Mesendoderm (in vitro differentiated cells): ENCODE results near the gene DSG3.

ENCODE experiments used
- DNase-seq: peaks from one replicate; pipeline ENCODE4 v3.0.0; 2013
- H2AK5ac ChIP-seq: 2 replicates; pipeline ENCODE4 v1.6.1; 2013; ENCODE audit warnings: low read length, inconsistent platforms
- H2BK120ac ChIP-seq: 2 replicates; pipeline ENCODE4 v1.6.1; 2013; ENCODE audit warnings: low read depth, mild to moderate bottlenecking, low read length, moderate library complexity, mixed read lengths
- H2BK15ac ChIP-seq: replicated peaks from 2 replicates; pipeline ENCODE4 v1.6.1; 2013; ENCODE audit warnings: low read depth, mild to moderate bottlenecking, moderate library complexity
- H2BK5ac ChIP-seq: 2 replicates; pipeline ENCODE4 v1.6.1; 2013; ENCODE audit warnings: low read length, inconsistent platforms
- H3K18ac ChIP-seq: 2 replicates; pipeline ENCODE4 v1.6.1; 2013; ENCODE audit warnings: mild to moderate bottlenecking, low read length, mixed read lengths
- H3K23ac ChIP-seq: one replicate; pipeline ENCODE4 v1.6.1; 2013; ENCODE audit warnings: low read length
- H3K27ac ChIP-seq: 2 replicates; pipeline ENCODE4 v1.5.1; 2013; ENCODE audit warnings: low read depth, mild to moderate bottlenecking, inconsistent platforms, low read length, moderate library complexity
- H3K27me3 ChIP-seq: 2 replicates; pipeline ENCODE4 v1.6.1; 2013; ENCODE audit warnings: low read length, control low read depth, mild to moderate bottlenecking, inconsistent platforms; ENCODE audit not compliant: insufficient read depth, poor library complexity
- H3K36me3 ChIP-seq: 2 replicates; pipeline ENCODE4 v1.6.1; 2013; ENCODE audit warnings: low read length, inconsistent platforms; ENCODE audit not compliant: control insufficient read depth, insufficient read depth
- H3K4ac ChIP-seq: one replicate; pipeline ENCODE4 v1.6.1; 2013; ENCODE audit warnings: low read depth, mild to moderate bottlenecking, low read length, moderate library complexity
- H3K4me1 ChIP-seq: 2 replicates; pipeline ENCODE4 v1.6.1; 2013; ENCODE audit warnings: low read depth, low read length, inconsistent platforms; ENCODE audit not compliant: control insufficient read depth
- H3K4me2 ChIP-seq: 2 replicates; pipeline ENCODE4 v1.6.1; 2013; ENCODE audit warnings: low read length
- H3K4me3 ChIP-seq: 2 replicates; pipeline ENCODE4 v1.5.1; 2013; ENCODE audit warnings: mild to moderate bottlenecking, low read length
- H3K56ac ChIP-seq: one replicate; pipeline ENCODE4 v1.6.1; 2013; ENCODE audit warnings: low read length
- H3K79me1 ChIP-seq: 2 replicates; pipeline ENCODE4 v1.6.1; 2013; ENCODE audit warnings: low read length, inconsistent platforms
- H3K79me2 ChIP-seq: 2 replicates; pipeline ENCODE4 v1.6.1; 2013; ENCODE audit warnings: mild to moderate bottlenecking, low read length; ENCODE audit not compliant: control insufficient read depth, insufficient read depth
- H3K9ac ChIP-seq: 2 replicates; pipeline ENCODE4 v1.6.1; 2013; ENCODE audit warnings: low read length, inconsistent platforms
- H4K5ac ChIP-seq: one replicate; pipeline ENCODE4 v1.6.1; 2013; ENCODE audit warnings: low read length
- H4K8ac ChIP-seq: one replicate; pipeline ENCODE4 v1.6.1; 2013; ENCODE audit warnings: low read depth, mild to moderate bottlenecking, control low read depth, low read length, moderate library complexity
- WGBS: extraction: QIAGEN DNeasy Blood & Tissue Kit; methylation state at CpG from one replicate; pipeline ENCODE4 v1.1.7; 2013; ENCODE audit warnings: low lambda C conversion rate, missing lambda C conversion rate; ENCODE audit not compliant: insufficient coverage; ENCODE audit errors: extremely low coverage; 5-methylcytosine and 5-hydroxymethylcytosine counted together

DSG3 gene

DNA sequence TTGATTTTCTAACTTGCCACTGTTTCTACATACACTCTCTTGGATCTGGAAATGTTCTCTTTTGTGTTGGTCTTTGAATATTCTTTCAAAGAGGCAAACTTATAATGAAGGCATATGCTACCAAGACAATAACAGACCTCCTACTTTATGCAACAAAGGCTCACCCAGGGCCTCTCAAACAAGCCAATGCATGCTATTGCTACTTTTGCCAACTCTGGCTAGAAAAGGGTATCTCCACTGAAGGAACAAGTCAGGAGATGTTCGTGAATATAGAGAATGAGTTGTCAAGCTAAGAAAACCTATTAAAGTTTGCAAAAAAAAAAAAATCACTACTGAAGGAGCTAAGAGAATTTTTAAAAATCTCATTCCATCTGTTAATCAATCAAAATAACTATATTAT is 34.5 kb downstream of the DSG3 start:
- Histone ChIP-seq H3K27me3 (no peaks in the 10 kb centered on the region), H3K9ac (no peak overlapping the region), H2BK15ac (no peak overlapping the region), H3K79me2 (no peaks in the 10 kb centered on the region), H4K8ac (no peak overlapping the region), H2BK120ac (no peak overlapping the region), H2AK5ac (no peak overlapping the region), H3K18ac (no peak overlapping the region), H3K4me1 (no peaks in the 10 kb centered on the region), H3K4ac (no peak overlapping the region), H4K5ac (no peak overlapping the region), H3K79me1 (no peaks in the 10 kb centered on the region), H3K36me3 (no peaks in the 10 kb centered on the region), H2BK5ac (no peak overlapping the region), H3K23ac (no peak overlapping the region), H3K4me2 (no peak overlapping the region), H3K4me3 (no peak overlapping the region), H3K56ac (no peak overlapping the region), H3K27ac (no peak overlapping the region)
- no peak for DNase-seq
- no CpG with 5 or more reads among the region's 1 CpG for WGBS

DNA sequence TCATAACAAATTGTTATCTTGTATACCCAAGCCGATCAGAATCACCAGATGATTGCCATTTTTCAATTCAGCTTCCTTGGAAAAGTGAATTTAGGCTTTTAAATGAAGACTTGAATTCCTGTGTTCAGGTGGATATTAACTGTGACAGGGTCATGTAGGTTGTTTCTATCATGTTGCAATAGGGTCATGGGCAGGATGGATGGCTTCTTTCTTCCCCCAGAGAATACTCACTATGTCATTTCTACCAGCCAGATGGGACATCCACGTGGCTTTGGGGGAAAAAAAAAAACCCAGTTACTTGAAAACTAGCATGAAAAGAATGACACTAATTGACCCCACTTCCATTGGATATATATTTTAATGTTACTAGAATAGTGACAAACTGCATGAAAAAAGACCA is 35.9 kb downstream of the DSG3 start:
- H2BK15ac ChIP-seq: no peak overlapping the region
- no peak overlapping the region for H3K56ac ChIP-seq
- no peak overlapping the region for H2AK5ac ChIP-seq
- H3K18ac ChIP-seq: no peak overlapping the region
- H2BK5ac ChIP-seq: no peak overlapping the region
- no peak overlapping the region for H2BK120ac ChIP-seq
- no peaks in the 10 kb centered on the region for H3K4me1 ChIP-seq
- no peak overlapping the region for H4K8ac ChIP-seq
- H3K79me2 ChIP-seq: no peaks in the 10 kb centered on the region
- H4K5ac ChIP-seq: no peak overlapping the region
- WGBS: no CpG with 5 or more reads among the region's 2 CpGs
- no peaks in the 10 kb centered on the region for H3K79me1 ChIP-seq
- H3K27me3 ChIP-seq: no peaks in the 10 kb centered on the region
- H3K4me2 ChIP-seq: no peak overlapping the region
- H3K36me3 ChIP-seq: no peaks in the 10 kb centered on the region
- H3K9ac ChIP-seq: no peak overlapping the region
- H3K27ac ChIP-seq: no peak overlapping the region
- no peak overlapping the region for H3K4ac ChIP-seq
- no peak for DNase-seq
- no peak overlapping the region for H3K4me3 ChIP-seq
- H3K23ac ChIP-seq: no peak overlapping the region

DNA sequence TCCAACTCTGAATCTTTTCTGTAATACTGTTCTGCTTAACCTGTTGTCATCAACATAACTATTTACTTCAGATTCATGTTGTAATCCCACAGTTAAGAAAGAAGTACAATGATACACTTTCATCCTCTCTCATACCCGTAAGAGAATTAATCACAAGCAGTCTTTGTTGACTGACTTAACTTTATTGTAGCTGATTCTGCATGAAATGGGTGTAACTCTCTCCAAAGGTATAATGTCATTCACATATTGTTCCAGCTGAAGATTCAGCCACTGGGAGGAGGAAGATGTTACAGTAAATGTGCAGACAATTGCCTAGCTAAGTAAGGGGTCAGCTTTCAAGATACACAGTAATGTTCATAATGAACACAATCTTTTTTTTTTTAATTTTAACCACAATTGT is 36.9 kb downstream of the DSG3 start:
- Histone ChIP-seq H2BK5ac (no peak overlapping the region), H3K4me2 (no peak overlapping the region), H3K18ac (no peak overlapping the region), H3K9ac (no peak overlapping the region), H3K79me1 (no peaks in the 10 kb centered on the region), H3K4ac (no peak overlapping the region), H4K8ac (no peak overlapping the region), H3K4me3 (no peak overlapping the region), H2BK15ac (no peak overlapping the region), H3K27me3 (no peaks in the 10 kb centered on the region), H3K56ac (no peak overlapping the region), H2BK120ac (no peak overlapping the region), H3K36me3 (no peaks in the 10 kb centered on the region), H3K27ac (no peak overlapping the region), H2AK5ac (no peak overlapping the region), H3K23ac (no peak overlapping the region), H3K4me1 (no peaks in the 10 kb centered on the region), H3K79me2 (no peaks in the 10 kb centered on the region), H4K5ac (no peak overlapping the region)
- no CpG with 5 or more reads among the region's 1 CpG for WGBS
- no peak for DNase-seq

DNA sequence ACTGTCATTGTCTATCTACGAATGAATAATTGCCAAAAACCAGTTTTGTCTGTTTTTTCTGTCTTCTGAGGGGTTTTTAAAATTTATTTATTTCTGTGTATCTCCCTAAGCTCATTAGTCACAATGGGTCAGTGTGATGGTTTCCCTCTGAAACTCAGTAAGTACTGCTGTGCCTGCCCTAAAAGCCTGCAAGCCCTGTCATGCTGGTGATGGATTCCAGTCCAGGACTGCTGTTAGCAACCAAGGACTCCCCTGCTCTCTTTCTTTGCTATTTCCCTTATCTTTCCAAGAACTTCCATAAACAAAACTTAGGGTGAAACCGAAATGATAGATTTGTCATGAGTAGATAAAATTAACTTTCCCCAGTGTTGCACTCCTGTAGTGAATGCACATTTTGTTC is 38.6 kb downstream of the DSG3 start:
- Histone ChIP-seq H2AK5ac (no peak overlapping the region), H3K4me2 (no peak overlapping the region), H4K5ac (no peak overlapping the region), H3K9ac (no peak overlapping the region), H2BK5ac (no peak overlapping the region), H3K79me2 (no peaks in the 10 kb centered on the region), H4K8ac (no peak overlapping the region), H3K4me3 (no peak overlapping the region), H3K79me1 (no peaks in the 10 kb centered on the region), H3K4ac (no peak overlapping the region), H3K23ac (no peak overlapping the region), H2BK15ac (no peak overlapping the region), H3K18ac (no peak overlapping the region), H3K27me3 (no peaks in the 10 kb centered on the region), H3K4me1 (no peaks in the 10 kb centered on the region), H3K27ac (no peak overlapping the region), H3K56ac (no peak overlapping the region), H2BK120ac (no peak overlapping the region), H3K36me3 (no peaks in the 10 kb centered on the region)
- WGBS: no CpG with 5 or more reads among the region's 2 CpGs
- DNase-seq: no peak

DNA sequence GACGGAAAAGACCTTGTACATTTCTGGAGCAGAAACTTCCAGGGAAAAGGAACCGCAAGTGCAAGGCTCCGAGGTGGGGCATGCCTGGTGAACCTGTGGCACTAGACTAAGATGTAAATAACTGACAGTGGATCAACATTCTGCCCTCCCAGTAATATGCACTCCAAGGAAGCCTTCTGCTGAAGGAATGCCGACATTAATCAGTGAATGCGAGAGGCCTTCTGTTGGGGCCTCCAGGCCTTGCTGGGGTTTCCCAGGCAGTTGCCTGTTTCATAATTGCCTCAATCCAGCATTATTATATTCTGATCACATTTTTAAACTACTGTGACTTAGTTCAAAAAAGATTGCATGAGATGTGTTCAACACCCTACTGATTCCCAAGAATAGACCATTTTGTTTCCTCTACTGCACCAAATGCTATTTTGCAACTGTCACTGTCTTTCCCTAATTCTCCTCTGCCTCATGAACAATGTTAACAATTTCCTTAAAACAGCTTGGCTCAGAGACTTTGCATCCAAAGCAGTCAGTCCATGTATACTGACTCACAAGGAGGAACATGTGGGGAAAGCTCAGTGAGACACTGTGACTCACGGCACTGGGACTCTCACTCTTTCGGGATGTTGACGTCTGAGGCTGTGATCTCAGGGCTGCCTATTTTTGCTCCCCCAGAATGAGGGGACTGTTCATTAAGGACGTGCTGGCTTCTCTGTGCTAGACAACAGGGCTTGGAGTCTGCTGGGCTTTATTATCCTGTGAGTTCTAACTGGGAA is 39.9 kb downstream of the DSG3 start:
- Histone ChIP-seq H3K27ac (no peak overlapping the region), H2BK5ac (no peak overlapping the region), H3K4me1 (no peaks in the 10 kb centered on the region), H3K4me3 (no peak overlapping the region), H3K4me2 (no peak overlapping the region), H3K56ac (no peak overlapping the region), H2BK15ac (no peak overlapping the region), H3K4ac (no peak overlapping the region), H3K23ac (no peak overlapping the region), H4K8ac (no peak overlapping the region), H3K79me2 (no peaks in the 10 kb centered on the region), H3K9ac (no peak overlapping the region), H2BK120ac (no peak overlapping the region), H3K79me1 (no peaks in the 10 kb centered on the region), H3K27me3 (no peaks in the 10 kb centered on the region), H4K5ac (no peak overlapping the region), H3K36me3 (no peaks in the 10 kb centered on the region), H3K18ac (no peak overlapping the region), H2AK5ac (no peak overlapping the region)
- WGBS: no CpG with 5 or more reads among the region's 9 CpGs
- DNase-seq: no peak

DNA sequence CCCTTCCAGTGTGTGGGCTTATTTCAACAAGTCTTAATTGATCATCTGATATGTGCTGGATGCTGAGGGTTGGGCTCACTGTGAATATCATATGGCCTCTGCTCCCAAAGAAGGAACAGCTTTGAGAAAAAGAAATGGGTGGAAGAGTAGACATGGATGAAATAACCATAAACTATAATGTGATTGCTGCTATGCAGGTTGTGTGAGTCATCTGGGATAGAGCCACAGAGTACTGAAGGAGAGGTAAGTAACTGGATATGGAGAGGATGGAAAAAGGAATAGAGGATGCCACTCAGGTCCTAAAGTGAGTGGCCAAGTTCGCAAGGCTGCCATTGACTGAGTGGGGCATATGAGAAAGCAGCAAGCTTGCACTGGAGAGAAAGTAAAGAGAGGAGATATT is 41.8 kb downstream of the DSG3 start:
- no peaks in the 10 kb centered on the region for H3K4me1 ChIP-seq
- no peak overlapping the region for H3K9ac ChIP-seq
- H4K5ac ChIP-seq: no peak overlapping the region
- H3K18ac ChIP-seq: no peak overlapping the region
- no peaks in the 10 kb centered on the region for H3K36me3 ChIP-seq
- H2AK5ac ChIP-seq: no peak overlapping the region
- no peak overlapping the region for H3K23ac ChIP-seq
- no peak for DNase-seq
- H3K27ac ChIP-seq: no peak overlapping the region
- H2BK15ac ChIP-seq: no peak overlapping the region
- H3K56ac ChIP-seq: no peak overlapping the region
- no peak overlapping the region for H3K4ac ChIP-seq
- no peaks in the 10 kb centered on the region for H3K27me3 ChIP-seq
- H4K8ac ChIP-seq: no peak overlapping the region
- no peak overlapping the region for H3K4me3 ChIP-seq
- no peak overlapping the region for H2BK120ac ChIP-seq
- H3K79me2 ChIP-seq: no peaks in the 10 kb centered on the region
- H3K79me1 ChIP-seq: no peaks in the 10 kb centered on the region
- no peak overlapping the region for H2BK5ac ChIP-seq
- no peak overlapping the region for H3K4me2 ChIP-seq
- WGBS: no CpG with 5 or more reads among the region's 1 CpG
